ENCODE results near the gene PRC1.
"Not testable (repeated sequence)": the region's sequence is repeated elsewhere in the genome, so short reads cannot be mapped to it uniquely, and the experiment has no call there.

PRC1 gene

GRCh38 chr15:90931575-90931827 is 62.8 kb downstream of the PRC1 start:
- H3K9ac ChIP-seq (ENCODE audit: low read length) = no peak overlapping the region
- whole genome bisulfite sequencing (ENCODE audit: extremely low coverage, insufficient coverage, low lambda C conversion rate) = no CpG with 5 or more reads among the region's 6 CpGs
- no peak overlapping the region for H2BK15ac ChIP-seq (replicated peaks; ENCODE audit: low read depth)
- no peak for DNase-seq
- no peak overlapping the region for H2BK5ac ChIP-seq (ENCODE audit: low read length)
- H3K27me3 ChIP-seq (ENCODE audit: insufficient read depth, low read length, poor library complexity) = no peaks in the 10 kb centered on the region
- H4K8ac ChIP-seq (ENCODE audit: low read depth, low read length) = no peak overlapping the region
- H3K4me2 ChIP-seq (ENCODE audit: low read length) = no peak overlapping the region
- no peak overlapping the region for H3K4me3 ChIP-seq (ENCODE audit: low read length)
- H3K79me1 ChIP-seq (ENCODE audit: low read length) = peaks cover 4% of the 10 kb centered on the region
- H3K4ac ChIP-seq (ENCODE audit: low read depth, low read length) = no peak overlapping the region
- no peak overlapping the region for H3K56ac ChIP-seq (ENCODE audit: low read length)
- no peak overlapping the region for H3K27ac ChIP-seq (ENCODE audit: low read depth, low read length)
- no peak overlapping the region for H2BK120ac ChIP-seq (ENCODE audit: low read depth, low read length)
- H3K79me2 ChIP-seq (ENCODE audit: control insufficient read depth, insufficient read depth, low read length) = no peaks in the 10 kb centered on the region
- H3K36me3 ChIP-seq (ENCODE audit: control insufficient read depth, insufficient read depth, low read length) = no peaks in the 10 kb centered on the region
- H3K4me1 ChIP-seq (ENCODE audit: control insufficient read depth, low read depth, low read length) = peaks cover 1% of the 10 kb centered on the region
- H4K5ac ChIP-seq (ENCODE audit: low read length) = no peak overlapping the region
- H3K18ac ChIP-seq (ENCODE audit: low read length) = no peak overlapping the region
- no peak overlapping the region for H3K23ac ChIP-seq (ENCODE audit: low read length)
- H2AK5ac ChIP-seq (ENCODE audit: low read length) = no peak overlapping the region

- no peak overlapping the region for H3K23ac ChIP-seq (ENCODE audit: low read length)
- H3K79me1 ChIP-seq (ENCODE audit: low read length) = peaks cover 3% of the 10 kb centered on the region
- no peak overlapping the region for H3K27ac ChIP-seq (ENCODE audit: low read depth, low read length)
- no peaks in the 10 kb centered on the region for H3K36me3 ChIP-seq (ENCODE audit: control insufficient read depth, insufficient read depth, low read length)
- no peak overlapping the region for H3K4ac ChIP-seq (ENCODE audit: low read depth, low read length)
- H2AK5ac ChIP-seq (ENCODE audit: low read length) = no peak overlapping the region
- H3K4me3 ChIP-seq (ENCODE audit: low read length) = no peak overlapping the region
- no peak overlapping the region for H2BK5ac ChIP-seq (ENCODE audit: low read length)
- no peak overlapping the region for H3K56ac ChIP-seq (ENCODE audit: low read length)
- DNase-seq = no peak
- H3K9ac ChIP-seq (ENCODE audit: low read length) = no peak overlapping the region
- H3K27me3 ChIP-seq (ENCODE audit: insufficient read depth, low read length, poor library complexity) = no peaks in the 10 kb centered on the region
- H3K4me2 ChIP-seq (ENCODE audit: low read length) = no peak overlapping the region
- H3K4me1 ChIP-seq (ENCODE audit: control insufficient read depth, low read depth, low read length) = peaks cover 1% of the 10 kb centered on the region
- no peak overlapping the region for H4K5ac ChIP-seq (ENCODE audit: low read length)
- no peak overlapping the region for H2BK120ac ChIP-seq (ENCODE audit: low read depth, low read length)
- WGBS (ENCODE audit: extremely low coverage, insufficient coverage, low lambda C conversion rate) = no CpG with 5 or more reads among the region's 15 CpGs
- H2BK15ac ChIP-seq (replicated peaks; ENCODE audit: low read depth) = no peak overlapping the region
- H3K18ac ChIP-seq (ENCODE audit: low read length) = no peak overlapping the region
- no peaks in the 10 kb centered on the region for H3K79me2 ChIP-seq (ENCODE audit: control insufficient read depth, insufficient read depth, low read length)
- H4K8ac ChIP-seq (ENCODE audit: low read depth, low read length) = no peak overlapping the region
These were observed 63.3 kb downstream of the PRC1 start for GRCh38 chr15:90930861-90931574.

DNA sequence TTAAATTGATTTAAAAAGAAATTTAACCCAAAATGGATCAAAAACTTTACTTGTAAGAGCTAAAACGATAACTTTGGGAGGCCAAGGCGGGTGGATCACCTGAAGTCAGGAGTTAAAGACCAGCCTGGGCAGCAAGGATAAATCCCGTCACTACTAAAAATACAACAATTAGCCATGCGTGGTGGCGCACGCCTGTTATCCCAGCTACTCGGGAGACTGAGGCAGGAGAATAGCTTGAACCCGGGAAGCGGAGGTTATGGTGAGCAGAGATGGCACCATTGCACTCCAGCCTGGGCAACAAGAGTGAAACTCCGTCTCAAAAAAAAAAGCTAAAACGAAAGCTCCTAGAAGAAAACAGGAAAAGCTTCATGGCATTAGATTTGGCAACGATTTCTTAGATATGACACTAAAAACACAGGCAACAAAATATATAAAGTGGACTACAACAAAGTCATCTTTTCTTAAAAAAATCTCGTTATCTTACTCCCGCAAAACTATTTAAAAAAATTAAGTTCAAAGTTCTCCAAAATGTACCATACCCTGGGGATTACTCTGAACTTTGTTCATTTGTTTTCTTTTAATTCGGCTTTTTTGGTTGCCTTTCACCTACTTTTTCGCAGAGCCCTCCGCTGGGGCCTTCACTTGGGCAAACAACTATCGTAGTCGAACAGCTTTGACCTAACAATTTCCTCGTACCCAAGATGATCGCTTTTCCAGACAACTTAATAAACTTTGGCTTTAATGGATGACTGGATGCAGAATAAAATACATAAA is 64.9 kb downstream of the PRC1 start:
- Histone ChIP-seq H3K56ac (ENCODE audit: low read length) (no peak overlapping the region), H3K4me2 (ENCODE audit: low read length) (no peak overlapping the region), H3K79me1 (ENCODE audit: low read length) (no peaks in the 10 kb centered on the region), H2BK120ac (ENCODE audit: low read depth, low read length) (no peak overlapping the region), H3K23ac (ENCODE audit: low read length) (no peak overlapping the region), H3K4me1 (ENCODE audit: control insufficient read depth, low read depth, low read length) (no peaks in the 10 kb centered on the region), H2BK5ac (ENCODE audit: low read length) (no peak overlapping the region), H3K36me3 (ENCODE audit: control insufficient read depth, insufficient read depth, low read length) (no peaks in the 10 kb centered on the region), H4K5ac (ENCODE audit: low read length) (no peak overlapping the region), H4K8ac (ENCODE audit: low read depth, low read length) (no peak overlapping the region), H3K4me3 (ENCODE audit: low read length) (no peak overlapping the region), H3K27me3 (ENCODE audit: insufficient read depth, low read length, poor library complexity) (no peaks in the 10 kb centered on the region), H2AK5ac (ENCODE audit: low read length) (no peak overlapping the region), H3K79me2 (ENCODE audit: control insufficient read depth, insufficient read depth, low read length) (no peaks in the 10 kb centered on the region), H3K9ac (ENCODE audit: low read length) (no peak overlapping the region), H3K18ac (ENCODE audit: low read length) (no peak overlapping the region), H2BK15ac (replicated peaks; ENCODE audit: low read depth) (no peak overlapping the region), H3K4ac (ENCODE audit: low read depth, low read length) (no peak overlapping the region), H3K27ac (ENCODE audit: low read depth, low read length) (no peak overlapping the region)
- 100% methylated on average over 2 of the region's 21 CpGs for WGBS (ENCODE audit: extremely low coverage, insufficient coverage, low lambda C conversion rate)
- DNase-seq = no peak

DNA sequence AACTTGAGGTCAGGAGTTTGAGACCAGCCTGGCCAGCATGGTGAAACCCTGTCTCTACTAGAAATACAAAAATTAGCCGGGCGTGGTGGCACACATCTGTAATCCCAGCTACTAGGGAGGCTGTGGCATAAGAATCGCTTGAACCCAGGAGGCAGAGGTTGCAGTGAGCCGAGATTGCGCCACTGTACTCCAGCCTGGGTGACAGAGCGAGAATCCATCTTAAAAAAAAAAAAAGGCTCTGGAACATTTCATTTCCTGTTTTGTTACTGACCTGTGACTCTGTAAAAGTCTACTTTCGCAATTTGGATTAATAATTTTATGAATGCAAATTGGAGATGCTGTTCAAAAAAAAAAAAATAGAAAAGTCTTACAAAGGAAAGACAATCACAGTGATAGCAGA is 66.2 kb downstream of the PRC1 start:
- H3K79me2 ChIP-seq (ENCODE audit: control insufficient read depth, insufficient read depth, low read length); H4K5ac ChIP-seq (ENCODE audit: low read length); H2BK15ac ChIP-seq (replicated peaks; ENCODE audit: low read depth); H3K27me3 ChIP-seq (ENCODE audit: insufficient read depth, low read length, poor library complexity); H3K4me3 ChIP-seq (ENCODE audit: low read length); H3K79me1 ChIP-seq (ENCODE audit: low read length); H2AK5ac ChIP-seq (ENCODE audit: low read length); H3K4ac ChIP-seq (ENCODE audit: low read depth, low read length); DNase-seq; H3K4me2 ChIP-seq (ENCODE audit: low read length); H2BK5ac ChIP-seq (ENCODE audit: low read length); H2BK120ac ChIP-seq (ENCODE audit: low read depth, low read length); H3K18ac ChIP-seq (ENCODE audit: low read length); H4K8ac ChIP-seq (ENCODE audit: low read depth, low read length); H3K56ac ChIP-seq (ENCODE audit: low read length); H3K4me1 ChIP-seq (ENCODE audit: control insufficient read depth, low read depth, low read length); H3K27ac ChIP-seq (ENCODE audit: low read depth, low read length); H3K9ac ChIP-seq (ENCODE audit: low read length); H3K36me3 ChIP-seq (ENCODE audit: control insufficient read depth, insufficient read depth, low read length); H3K23ac ChIP-seq (ENCODE audit: low read length): not testable (repeated sequence)
- WGBS (ENCODE audit: extremely low coverage, insufficient coverage, low lambda C conversion rate) = no CpG with 5 or more reads among the region's 7 CpGs

GRCh38 chr15:90926766-90927165 is 67.6 kb downstream of the PRC1 start:
- H3K4me3 ChIP-seq (ENCODE audit: low read length); H3K79me1 ChIP-seq (ENCODE audit: low read length); H2AK5ac ChIP-seq (ENCODE audit: low read length); H2BK15ac ChIP-seq (replicated peaks; ENCODE audit: low read depth); H3K9ac ChIP-seq (ENCODE audit: low read length); DNase-seq; H3K27ac ChIP-seq (ENCODE audit: low read depth, low read length); H3K23ac ChIP-seq (ENCODE audit: low read length); H3K36me3 ChIP-seq (ENCODE audit: control insufficient read depth, insufficient read depth, low read length); H4K5ac ChIP-seq (ENCODE audit: low read length); H4K8ac ChIP-seq (ENCODE audit: low read depth, low read length); H3K18ac ChIP-seq (ENCODE audit: low read length); H2BK120ac ChIP-seq (ENCODE audit: low read depth, low read length); H3K4ac ChIP-seq (ENCODE audit: low read depth, low read length); H3K27me3 ChIP-seq (ENCODE audit: insufficient read depth, low read length, poor library complexity); H3K79me2 ChIP-seq (ENCODE audit: control insufficient read depth, insufficient read depth, low read length); H3K4me1 ChIP-seq (ENCODE audit: control insufficient read depth, low read depth, low read length); H2BK5ac ChIP-seq (ENCODE audit: low read length); H3K56ac ChIP-seq (ENCODE audit: low read length); H3K4me2 ChIP-seq (ENCODE audit: low read length): not testable (repeated sequence)
- no CpG with 5 or more reads among the region's 10 CpGs for WGBS (ENCODE audit: extremely low coverage, insufficient coverage, low lambda C conversion rate)

DNA sequence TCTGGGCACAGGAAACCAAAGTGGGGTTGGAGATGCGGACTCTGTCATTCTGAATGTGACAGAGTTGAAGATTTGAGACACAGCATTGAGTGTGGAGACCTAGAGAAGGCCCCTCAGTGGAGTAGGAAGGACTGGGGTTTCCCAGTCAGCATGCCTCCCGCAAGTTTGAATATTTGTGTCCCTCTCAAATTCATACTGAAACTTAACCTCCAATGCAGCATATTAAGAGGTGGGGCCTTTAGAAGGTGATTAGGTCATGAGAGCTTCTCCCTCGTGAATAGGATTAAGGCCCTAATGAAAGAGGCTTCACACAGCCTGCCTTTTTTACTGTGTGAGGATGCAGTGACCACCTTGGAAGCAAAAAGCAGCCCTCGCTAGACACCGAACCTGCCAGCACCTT is 70.0 kb downstream of the PRC1 start:
- H3K23ac ChIP-seq (ENCODE audit: low read length) = no peak overlapping the region
- H3K27me3 ChIP-seq (ENCODE audit: insufficient read depth, low read length, poor library complexity) = no peaks in the 10 kb centered on the region
- H3K79me1 ChIP-seq (ENCODE audit: low read length) = no peaks in the 10 kb centered on the region
- no CpG with 5 or more reads among the region's 5 CpGs for WGBS (ENCODE audit: extremely low coverage, insufficient coverage, low lambda C conversion rate)
- H4K5ac ChIP-seq (ENCODE audit: low read length) = no peak overlapping the region
- no peak overlapping the region for H3K9ac ChIP-seq (ENCODE audit: low read length)
- no peak overlapping the region for H2BK120ac ChIP-seq (ENCODE audit: low read depth, low read length)
- no peak for DNase-seq
- H3K4me3 ChIP-seq (ENCODE audit: low read length) = no peak overlapping the region
- H3K36me3 ChIP-seq (ENCODE audit: control insufficient read depth, insufficient read depth, low read length) = no peaks in the 10 kb centered on the region
- H3K4me1 ChIP-seq (ENCODE audit: control insufficient read depth, low read depth, low read length) = no peaks in the 10 kb centered on the region
- no peak overlapping the region for H3K56ac ChIP-seq (ENCODE audit: low read length)
- H3K18ac ChIP-seq (ENCODE audit: low read length) = no peak overlapping the region
- H2AK5ac ChIP-seq (ENCODE audit: low read length) = no peak overlapping the region
- no peak overlapping the region for H4K8ac ChIP-seq (ENCODE audit: low read depth, low read length)
- H2BK15ac ChIP-seq (replicated peaks; ENCODE audit: low read depth) = no peak overlapping the region
- no peak overlapping the region for H3K4ac ChIP-seq (ENCODE audit: low read depth, low read length)
- no peak overlapping the region for H3K4me2 ChIP-seq (ENCODE audit: low read length)
- H3K27ac ChIP-seq (ENCODE audit: low read depth, low read length) = no peak overlapping the region
- no peak overlapping the region for H2BK5ac ChIP-seq (ENCODE audit: low read length)
- no peaks in the 10 kb centered on the region for H3K79me2 ChIP-seq (ENCODE audit: control insufficient read depth, insufficient read depth, low read length)

All from mesendoderm (in vitro differentiated cells).